ENCODE measurements around the gene MORN1.

Gene MORN1

DNA sequence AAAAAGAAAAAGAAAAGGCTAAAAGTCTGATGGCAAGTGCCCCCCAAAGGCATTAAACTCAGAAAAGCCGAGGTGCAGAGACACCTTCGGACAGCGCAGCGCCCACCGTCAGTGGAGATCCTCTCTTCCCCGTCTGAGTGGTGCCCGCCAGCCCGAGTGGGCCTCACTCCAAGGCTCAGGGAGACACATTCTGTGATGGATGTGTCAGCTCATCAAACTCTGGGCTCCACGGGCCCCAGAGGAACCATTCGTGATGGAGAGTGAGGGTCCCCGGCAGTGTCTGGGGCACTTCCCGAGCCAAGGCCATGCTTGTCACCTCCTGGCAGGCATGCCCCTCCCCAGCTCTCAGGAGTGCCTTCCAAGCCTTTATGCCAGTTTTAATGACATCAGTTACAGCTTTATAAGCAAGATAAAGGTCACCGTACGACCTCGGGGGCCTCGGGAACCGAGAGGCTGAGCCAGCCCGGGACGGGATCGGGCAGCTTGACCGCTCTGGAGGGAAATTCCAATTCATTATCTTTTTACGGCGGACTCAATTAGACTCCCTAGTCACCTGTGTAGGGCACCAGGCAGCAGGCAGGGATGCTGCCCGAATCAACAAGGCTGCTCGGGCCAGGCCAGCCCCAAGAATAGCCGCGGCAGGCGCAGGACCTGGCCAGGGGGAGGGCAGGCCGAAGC is 49.5 kb downstream of the MORN1 start:
- no peak for DNase-seq (ENCODE audit: low read depth)
- no peak overlapping the region for H3K4me3 ChIP-seq (ENCODE audit: low read depth, low read length)
- TF ChIP-seq, protein P1, sequence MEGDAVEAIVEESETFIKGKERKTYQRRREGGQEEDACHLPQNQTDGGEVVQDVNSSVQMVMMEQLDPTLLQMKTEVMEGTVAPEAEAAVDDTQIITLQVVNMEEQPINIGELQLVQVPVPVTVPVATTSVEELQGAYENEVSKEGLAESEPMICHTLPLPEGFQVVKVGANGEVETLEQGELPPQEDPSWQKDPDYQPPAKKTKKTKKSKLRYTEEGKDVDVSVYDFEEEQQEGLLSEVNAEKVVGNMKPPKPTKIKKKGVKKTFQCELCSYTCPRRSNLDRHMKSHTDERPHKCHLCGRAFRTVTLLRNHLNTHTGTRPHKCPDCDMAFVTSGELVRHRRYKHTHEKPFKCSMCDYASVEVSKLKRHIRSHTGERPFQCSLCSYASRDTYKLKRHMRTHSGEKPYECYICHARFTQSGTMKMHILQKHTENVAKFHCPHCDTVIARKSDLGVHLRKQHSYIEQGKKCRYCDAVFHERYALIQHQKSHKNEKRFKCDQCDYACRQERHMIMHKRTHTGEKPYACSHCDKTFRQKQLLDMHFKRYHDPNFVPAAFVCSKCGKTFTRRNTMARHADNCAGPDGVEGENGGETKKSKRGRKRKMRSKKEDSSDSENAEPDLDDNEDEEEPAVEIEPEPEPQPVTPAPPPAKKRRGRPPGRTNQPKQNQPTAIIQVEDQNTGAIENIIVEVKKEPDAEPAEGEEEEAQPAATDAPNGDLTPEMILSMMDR (IDR thresholded peaks at IDR 0.05; ENCODE audit: insufficient read depth, low read depth, low read length, missing control alignments) = no peak

DNA sequence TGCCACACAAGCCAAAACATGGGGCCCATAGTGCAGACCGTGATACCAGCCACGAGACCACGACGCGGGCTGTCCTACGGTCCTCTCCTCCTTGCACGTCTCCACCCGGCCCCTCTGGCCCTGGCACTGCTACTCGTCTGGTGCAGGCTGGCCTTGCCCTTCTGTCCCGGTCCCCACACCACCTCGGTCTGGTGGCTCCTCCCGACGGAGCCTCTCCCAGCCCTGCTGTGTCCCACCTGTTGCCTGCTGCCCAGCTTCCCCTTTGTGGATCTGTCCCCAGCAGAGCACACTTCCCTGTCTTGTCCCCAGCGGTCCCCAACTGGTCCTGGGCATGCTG is 50.5 kb downstream of the MORN1 start:
- TF ChIP-seq, protein P1 (IDR thresholded peaks at IDR 0.05; ENCODE audit: insufficient read depth, low read depth, low read length, missing control alignments) = no peak
- DNase-seq (ENCODE audit: low read depth) = no peak
- H3K4me3 ChIP-seq (ENCODE audit: low read depth, low read length) = no peak overlapping the region

DNA sequence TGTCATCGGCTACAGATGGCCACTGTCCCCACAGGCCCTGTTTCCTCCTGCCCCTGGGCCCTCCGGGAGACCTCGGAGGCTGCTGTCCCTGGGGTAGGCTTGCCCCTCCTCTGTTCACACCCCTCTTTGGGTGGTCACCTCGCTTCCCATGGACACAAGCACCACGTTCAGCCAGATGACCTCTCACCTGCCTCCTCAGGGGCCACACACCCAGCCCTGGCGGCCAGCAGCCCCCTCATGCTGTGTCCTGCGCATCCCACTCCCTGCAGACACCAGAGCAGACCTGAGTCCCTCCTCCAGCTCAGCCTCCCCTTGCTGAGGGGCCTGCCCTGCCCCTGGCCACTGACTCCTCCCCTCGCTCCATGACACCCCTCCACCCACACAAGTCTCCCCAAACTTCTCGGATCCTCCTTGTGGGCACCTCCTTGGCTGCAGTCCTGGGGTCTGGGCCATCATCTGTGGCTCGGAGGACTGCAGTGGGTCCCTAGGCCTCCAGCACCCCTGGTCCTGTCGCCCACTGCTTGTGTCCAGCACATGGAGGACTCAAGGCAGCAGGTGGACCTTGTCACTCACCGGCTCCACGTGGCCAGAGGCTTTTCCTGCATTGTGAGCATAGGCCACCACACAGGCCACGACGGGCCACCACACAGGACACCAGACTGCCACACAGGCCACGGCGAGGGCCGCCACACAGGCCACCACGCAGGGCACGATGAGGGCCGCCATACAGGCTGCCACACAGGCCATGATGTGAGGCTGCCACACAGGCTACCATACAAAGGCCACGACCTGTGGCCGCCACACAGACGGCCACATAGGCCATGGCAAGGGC is 51.1 kb downstream of the MORN1 start:
- no peak overlapping the region for H3K4me3 ChIP-seq (ENCODE audit: low read depth, low read length)
- DNase-seq (ENCODE audit: low read depth) = no peak
- TF ChIP-seq, protein P1 (IDR thresholded peaks at IDR 0.05; ENCODE audit: insufficient read depth, low read depth, low read length, missing control alignments) = no peak

DNA sequence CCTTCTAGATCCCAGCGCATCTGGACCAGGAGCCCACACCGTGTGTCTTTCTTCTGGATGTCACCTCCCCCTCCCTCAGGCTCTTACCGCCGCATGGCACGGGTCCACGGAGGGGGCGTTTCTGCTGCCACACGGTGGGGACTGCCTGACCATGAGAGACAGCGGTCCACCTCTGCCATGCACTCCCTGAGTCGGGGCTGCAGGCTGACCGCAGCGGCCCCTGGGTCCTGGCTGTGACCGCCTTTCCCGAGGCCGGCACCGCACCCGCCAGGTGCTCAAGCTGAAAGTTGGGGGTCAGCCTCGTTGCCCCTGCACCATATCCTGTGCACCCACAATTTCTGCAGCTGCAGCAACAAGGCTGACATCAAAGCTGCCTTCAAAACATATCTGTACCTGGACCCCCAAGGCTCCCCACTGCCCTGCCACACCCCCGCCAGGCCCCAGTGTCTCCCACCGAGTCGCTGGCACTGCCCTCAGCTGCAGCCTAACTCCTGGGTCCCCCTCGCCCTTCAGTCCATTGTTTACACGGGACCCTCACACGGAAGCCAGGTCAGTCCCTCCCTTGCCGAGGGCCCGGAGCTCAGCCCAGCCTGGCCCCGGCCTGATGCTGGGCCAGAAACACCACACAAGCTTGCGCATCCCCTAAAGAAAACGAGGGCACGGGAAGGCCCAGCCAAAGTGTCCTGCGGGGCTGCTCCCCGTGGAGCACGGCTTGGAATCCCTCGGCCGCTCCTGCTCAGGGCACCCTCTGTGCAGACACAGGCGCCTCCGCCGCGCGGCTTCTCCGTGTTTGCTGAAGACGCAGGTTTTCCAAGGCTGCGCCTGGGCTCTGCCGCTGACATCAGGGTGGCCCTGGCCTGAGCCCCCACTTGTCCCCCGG is 51.9 kb downstream of the MORN1 start:
- TF ChIP-seq, protein P1 (IDR thresholded peaks at IDR 0.05; ENCODE audit: insufficient read depth, low read depth, low read length, missing control alignments) = no peak
- DNase-seq (ENCODE audit: low read depth) = no peak
- H3K4me3 ChIP-seq (ENCODE audit: low read depth, low read length) = no peak overlapping the region

DNA sequence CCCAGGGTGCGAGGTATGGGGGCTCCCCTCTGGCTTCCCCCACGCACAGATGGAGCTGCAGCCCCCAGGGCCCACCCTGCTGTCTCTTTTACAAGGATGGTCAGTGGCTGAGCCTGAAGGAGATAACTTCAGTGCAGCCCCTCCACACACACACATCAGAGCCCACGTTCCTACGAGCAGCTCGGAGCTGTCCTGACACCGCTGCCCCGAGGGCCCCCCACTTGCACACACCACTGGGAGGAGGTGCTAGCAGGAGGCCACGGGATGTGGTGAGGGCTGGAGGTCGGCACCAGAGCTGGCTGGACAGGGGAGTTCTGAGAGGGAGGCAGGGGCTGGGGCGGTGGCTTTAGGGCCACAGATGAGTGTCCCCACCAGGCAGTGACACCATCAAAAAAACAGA is 53.9 kb downstream of the MORN1 start:
- H3K4me3 ChIP-seq (ENCODE audit: low read depth, low read length) = no peak overlapping the region
- TF ChIP-seq, protein P1 (IDR thresholded peaks at IDR 0.05; ENCODE audit: insufficient read depth, low read depth, low read length, missing control alignments) = no peak
- DNase-seq (ENCODE audit: low read depth) = no peak

DNA sequence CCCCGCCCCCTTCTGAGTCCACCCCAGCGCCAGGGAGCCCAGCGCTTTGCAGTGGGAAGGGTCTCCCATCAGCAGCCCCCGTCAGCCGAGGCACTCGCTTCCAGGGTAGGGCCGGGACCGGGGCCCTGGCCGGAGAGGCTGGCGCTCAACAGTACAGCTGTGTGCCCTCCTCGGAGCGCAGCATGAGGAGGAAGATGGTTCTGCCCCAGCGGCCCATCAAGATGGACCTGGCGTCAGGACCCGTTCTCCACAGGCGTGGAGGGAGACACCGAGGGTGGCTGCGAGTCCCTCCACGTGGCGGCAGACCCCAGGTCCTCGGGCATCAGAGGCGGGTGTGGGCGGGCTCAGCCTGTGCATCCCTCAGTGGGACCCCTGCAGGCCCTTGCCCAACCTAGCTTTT is 54.3 kb downstream of the MORN1 start:
- DNase-seq (ENCODE audit: low read depth) = no peak
- TF ChIP-seq, protein P1 (IDR thresholded peaks at IDR 0.05; ENCODE audit: insufficient read depth, low read depth, low read length, missing control alignments) = no peak
- no peak overlapping the region for H3K4me3 ChIP-seq (ENCODE audit: low read depth, low read length)
